K562 (cell line): Measurements from ENCODE around the gene WDPCP. TPM values are rescaled to one million over a fixed set of nuclear protein-coding genes. Genes with fewer than 3 reads are reported as not detected.

ENCODE experiments used
- ATAC-seq: fragments of 200-7000 bp; cut with Tn5 transposase; 3 replicates; pipeline ENCODE4 v1.9.1; 2020; ENCODE audit warnings: moderate library complexity
- BruUV-seq: library from RNA; stranded (reverse); fragments of 400-500 nt; replicated peaks from 2 replicates; lab custom pipeline; 2021; lab: Mats Ljungman, UMichigan
- CTCF ChIA-PET: fragments of 300-600 bp; formaldehyde crosslinking; extraction: SDS; loops from one replicate; lab custom pipeline; 2021; ENCODE audit warnings: low intra/inter-chr PET ratio; lab: Yijun Ruan, JAX
- POLR2A ChIA-PET: fragments of 300-600, 350-650 bp; sonication (Branson Sonifier 250); formaldehyde crosslinking; extraction: SDS; loops from one replicate; lab custom pipeline; 2021; ENCODE audit warnings: antibody characterized with exemption, inconsistent platforms; lab: Yijun Ruan, JAX
- DNase-seq, 4 experiments: peaks; one replicate each; pipeline versions ENCODE4 v3.0.0 to v3.0.0-alpha.2; 2011 to 2018; ENCODE audit warnings: low spot score in 3 of 4, mixed read lengths in 3 of 4; ENCODE audit errors: extremely low read depth in 1 of 4
- FAIRE-seq: peaks from 2 replicates; lab custom pipeline; 2011; peaks lifted over from hg19 to GRCh38; lab: Jason Lieb, UNC
- H2AFZ ChIP-seq: 2 replicates; pipeline ENCODE4 v1.6.0; 2011; ENCODE audit warnings: low read depth, low read length, control low read depth, inconsistent platforms
- H3K27ac ChIP-seq: fragments of 200-600 bp; 3 replicates; pipeline ENCODE4 v1.8.0; 2011; ENCODE audit warnings: low read depth, mild to moderate bottlenecking, control low read depth, inconsistent platforms, low read length, moderate library complexity, mixed read lengths; ENCODE audit errors: extremely low read depth
- H3K27me3 ChIP-seq, 2 experiments: fragments of 300-600 bp in 1 of 2; 2 replicates in 1 of 2; 3 replicates in 1 of 2; pipeline versions ENCODE4 v1.6.0 to v1.8.0; 2011; ENCODE audit warnings: inconsistent platforms in 2 of 2, low read length in 2 of 2, mild to moderate bottlenecking in 1 of 2, mixed read lengths in 1 of 2, moderate library complexity in 1 of 2; ENCODE audit not compliant: control insufficient read depth in 2 of 2, insufficient read depth in 2 of 2
- H3K36me3 ChIP-seq: fragments of 300-600 bp; 3 replicates; pipeline ENCODE4 v1.8.0; 2011; ENCODE audit warnings: mild to moderate bottlenecking, low read length, inconsistent platforms; ENCODE audit not compliant: control insufficient read depth, insufficient read depth
- H3K4me1 ChIP-seq, 2 experiments: fragments of 200-600 bp in 1 of 2; replicated peaks in 1 of 2; 2 replicates in 1 of 2; 3 replicates in 1 of 2; pipeline versions ENCODE4 v1.5.1 to v1.8.0; 2011; ENCODE audit warnings: inconsistent platforms in 2 of 2, low read length in 2 of 2, mild to moderate bottlenecking in 1 of 2, mixed read lengths in 1 of 2, moderate library complexity in 1 of 2; ENCODE audit not compliant: control insufficient read depth in 2 of 2, insufficient read depth in 2 of 2
- H3K4me2 ChIP-seq: 2 replicates; pipeline ENCODE4 v1.6.1; 2011; ENCODE audit warnings: low read length, control low read depth, inconsistent platforms, mixed read lengths; ENCODE audit not compliant: insufficient read depth
- H3K4me3 ChIP-seq: fragments of 200-600 bp; sonication (generic), shearing (Covaris generic); 2 replicates; pipeline ENCODE4 v1.5.1; 2016; ENCODE audit warnings: control low read depth, inconsistent platforms
- H3K79me2 ChIP-seq: fragments of 200-600 bp; 3 replicates; pipeline ENCODE4 v1.8.0; 2011; ENCODE audit warnings: low read length, inconsistent platforms; ENCODE audit not compliant: control insufficient read depth, insufficient read depth
- H3K9ac ChIP-seq, 2 experiments: 2 replicates each; pipeline versions ENCODE4 v1.6.0 to v1.6.1; 2011; ENCODE audit warnings: low read depth in 2 of 2, low read length in 2 of 2, control low read depth in 1 of 2, inconsistent platforms in 1 of 2, mild to moderate bottlenecking in 1 of 2, mixed read lengths in 1 of 2; ENCODE audit not compliant: insufficient read depth in 1 of 2
- H3K9me1 ChIP-seq: one replicate; pipeline ENCODE4 v1.6.0; 2011; ENCODE audit warnings: inconsistent platforms, mild to moderate bottlenecking, low read length, moderate library complexity; ENCODE audit not compliant: control insufficient read depth, insufficient read depth
- H3K9me3 ChIP-seq: replicated peaks from 2 replicates; pipeline ENCODE4 v1.5.1; 2011; ENCODE audit warnings: low read depth, low read length, inconsistent platforms; ENCODE audit not compliant: control insufficient read depth, insufficient read depth
- H4K20me1 ChIP-seq: replicated peaks from 2 replicates; pipeline ENCODE4 v1.6.1; 2011; ENCODE audit warnings: low read length, inconsistent platforms, mixed read lengths; ENCODE audit not compliant: control insufficient read depth, insufficient read depth
- ATF3 ChIP-seq, 2 experiments: fragments of 450-650 bp in 1 of 2; sonication (generic) in 1 of 2; formaldehyde crosslinking in 1 of 2; IDR thresholded peaks in 1 of 2; conservative IDR thresholded peaks in 1 of 2; 2 replicates each; pipeline versions ENCODE4 v1.6.1 to v1.8.1; 2016 to 2023; ENCODE audit warnings: mild to moderate bottlenecking in 2 of 2, moderate library complexity in 2 of 2, inconsistent platforms in 1 of 2, missing genetic modification reagents in 1 of 2
- CHCHD3 ChIP-seq: fragments of 250-450 bp; sonication (Bioruptor Pico); IDR thresholded peaks from 2 replicates; pipeline ENCODE4 v2.1.2; 2022; ENCODE audit warnings: mild to moderate bottlenecking
- CREB1 ChIP-seq, 2 experiments: sonication (generic) in 1 of 2; formaldehyde crosslinking in 1 of 2; IDR thresholded peaks; 2 replicates each; pipeline versions ENCODE4 v1.6.1 to v1.8.0; 2012 to 2022; ENCODE audit warnings: inconsistent platforms in 1 of 2, mild to moderate bottlenecking in 1 of 2, missing genetic modification reagents in 1 of 2, moderate library complexity in 1 of 2
- CREM ChIP-seq: IDR thresholded peaks from 2 replicates; pipeline ENCODE4 v1.6.1; 2014; ENCODE audit warnings: antibody characterized with exemption, low read depth
- MTA1 ChIP-seq: fragments of 450-650 bp; IDR thresholded peaks from 2 replicates; pipeline ENCODE4 v1.6.1; 2017; ENCODE audit warnings: borderline replicate concordance
- SMAD3 ChIP-seq: fragments of 450-650 bp; formaldehyde crosslinking; conservative IDR thresholded peaks from 2 replicates; pipeline ENCODE4 v1.4.0; 2020; ENCODE audit warnings: mild to moderate bottlenecking
- TAF9B ChIP-seq: fragments of 450-650 bp; IDR thresholded peaks from 2 replicates; pipeline ENCODE4 v1.6.1; 2018; ENCODE audit warnings: mild to moderate bottlenecking; ENCODE audit not compliant: partially characterized antibody
- USF1 ChIP-seq: sonication (generic); formaldehyde crosslinking; IDR thresholded peaks from 2 replicates; pipeline ENCODE4 v1.9.0; 2022; ENCODE audit warnings: mild to moderate bottlenecking, missing genetic modification reagents
- ZEB2 ChIP-seq: fragments of 450-650 bp; IDR thresholded peaks from 2 replicates; pipeline ENCODE4 v1.6.1; 2016
- ZKSCAN1 ChIP-seq: fragments of 150-350 bp; IDR thresholded peaks from 2 replicates; pipeline ENCODE4 v1.6.1; 2016; ENCODE audit warnings: low read depth, low read length
- ZNF224 ChIP-seq: sonication (generic); formaldehyde crosslinking; IDR thresholded peaks from 2 replicates; pipeline ENCODE4 v1.8.0; 2022; ENCODE audit warnings: mild to moderate bottlenecking, missing genetic modification reagents
- ZSCAN29 ChIP-seq: fragments of 450-650 bp; IDR thresholded peaks from 2 replicates; pipeline ENCODE4 v1.6.1; 2017
- WGBS: fragments of 100-300 bp; shearing (Covaris generic); methylation state at CpG from one replicate; pipeline ENCODE4 v1.1.6; 2016; ENCODE audit warnings: low coverage, mixed read lengths; ENCODE audit not compliant: insufficient coverage; ENCODE audit errors: missing lambda C conversion rate; 5-methylcytosine and 5-hydroxymethylcytosine counted together
- in situ Hi-C: fragments of 300-500 bp; cut with MboI; formaldehyde crosslinking; loops from 4 replicates; pipeline ENCODE4 v1.15.0; 2018; ENCODE audit warnings: inconsistent platforms, mixed read lengths
- intact Hi-C: fragments of 100-400 bp; cut with micrococcal nuclease; formaldehyde crosslinking; loops from 2 replicates; pipeline ENCODE4 v1.14.2; 2022
- polyA plus RNA-seq, 8 experiments: library from polyadenylated mRNA; depleted of rRNA in 4 of 8; stranded (reverse) in 5 of 8; unstranded in 3 of 8; fragments of >200 nt; fragmentation: Nextera tagmentation in 2 of 8; fragmentation: Illumina TruSeq in 1 of 8; extraction: Ambion mirVana in 2 of 8; extraction: Trizol in 1 of 8; gene quantifications; 2 replicates each; pipeline versions ENCODE4 v1.2.1 to v1.2.3, GENCODE V29; 2011 to 2014; ENCODE audit warnings: inconsistent platforms in 1 of 8, missing spikeins in 1 of 8
- total RNA-seq, 7 experiments: library from RNA; depleted of rRNA in 6 of 7; stranded (reverse); fragments of >200 nt in 6 of 7; fragmentation: Illumina TruSeq in 2 of 7; extraction: Trizol in 2 of 7; gene quantifications; 2 replicates each; pipeline versions ENCODE4 v1.2.1 to v1.2.3, GENCODE V29; 2011 to 2021; ENCODE audit warnings: low replicate concordance in 1 of 7

Gene WDPCP
- total and polyA plus RNA-seq, 9 of the 15 experiments (the other 6 are each of a cell fraction or from before 2014, with no cell fraction given), result 1.4 to 6.4 (median 5.5) TPM

- Histone ChIP-seq H3K9me3 (no peaks in the 10 kb centered on the region), H3K4me3 (no peak overlapping the region), H4K20me1 (no peaks in the 10 kb centered on the region), H3K36me3 (no peaks in the 10 kb centered on the region), H3K27me3 (no peaks in the 10 kb centered on the region), H3K27ac (no peak overlapping the region), H3K9ac (no peak overlapping the region), H3K4me2 (no peak overlapping the region), H3K79me2 (no peaks in the 10 kb centered on the region), H2AFZ (0 out of 2 replicates have a peak overlapping the region, but pooled peaks have one; percentile 30), H3K4me1 (no peaks in the 10 kb centered on the region), H3K9me1 (no peaks in the 10 kb centered on the region)
- ChIA-PET POLR2A (interaction anchor here (0.6 to 0.9 kb wide), 2 partner anchors 56 to 320 kb away, joined by 3 read pairs; no protein-coding TSS in a partner anchor), CTCF (no interaction called here)
- intact Hi-C loops (no loop called here), in situ Hi-C loops (no loop called here)
- 33% methylated on average over 1 of the region's 1 CpG for WGBS
- ATAC-seq, result no peak
- no peak for DNase-seq
- FAIRE-seq, result peak; percentile 6
- no TSS peak for BruUV-seq
- peak; percentile 37; the same call in 1 of the 2 replicates for TF ChIP-seq CREB1 (IDR thresholded peaks at IDR 0.05)
- TF ChIP-seq CREB1 (CRISPR knock-in tag; IDR thresholded peaks at IDR 0.05), result no peak
- TF ChIP-seq USF1 (CRISPR knock-in tag), result no peak
- TF ChIP-seq TAF9B, result no peak
- no peak for TF ChIP-seq ZNF224 (CRISPR knock-in tag)
- TF ChIP-seq CHCHD3 (CRISPR knock-in tag), result no peak
- no peak for TF ChIP-seq MTA1
- no peak for TF ChIP-seq ZKSCAN1
- peak; percentile 70 for TF ChIP-seq CREM
- no peak for TF ChIP-seq SMAD3
- peak; percentile 15; the same call in 1 of the 2 replicates for TF ChIP-seq ATF3 (IDR thresholded peaks at IDR 0.05)
- TF ChIP-seq ATF3 (CRISPR knock-in tag; conservative IDR thresholded peaks at IDR 0.05), result no peak
- no peak for TF ChIP-seq ZEB2
- TF ChIP-seq ZSCAN29, result no peak
- TF ChIP-seq, all 486 proteins: peak for 3
Measured at GRCh38 chr2:63369146-63369545, 219.1 kb downstream of the WDPCP start.
